GM19397 (cell line): ENCODE results near the gene TEC.
"Not testable (repeated sequence)": the region's sequence is repeated elsewhere in the genome, so short reads cannot be mapped to it uniquely, and the experiment has no call there.

Experiments used
- ATAC-seq: cut with Tn5 transposase; IDR thresholded peaks from one replicate; pipeline ENCODE4 v1.9.1; 2021; ENCODE audit warnings: mild to moderate bottlenecking, moderate library complexity; ENCODE audit not compliant: unreplicated experiment

TEC gene

DNA sequence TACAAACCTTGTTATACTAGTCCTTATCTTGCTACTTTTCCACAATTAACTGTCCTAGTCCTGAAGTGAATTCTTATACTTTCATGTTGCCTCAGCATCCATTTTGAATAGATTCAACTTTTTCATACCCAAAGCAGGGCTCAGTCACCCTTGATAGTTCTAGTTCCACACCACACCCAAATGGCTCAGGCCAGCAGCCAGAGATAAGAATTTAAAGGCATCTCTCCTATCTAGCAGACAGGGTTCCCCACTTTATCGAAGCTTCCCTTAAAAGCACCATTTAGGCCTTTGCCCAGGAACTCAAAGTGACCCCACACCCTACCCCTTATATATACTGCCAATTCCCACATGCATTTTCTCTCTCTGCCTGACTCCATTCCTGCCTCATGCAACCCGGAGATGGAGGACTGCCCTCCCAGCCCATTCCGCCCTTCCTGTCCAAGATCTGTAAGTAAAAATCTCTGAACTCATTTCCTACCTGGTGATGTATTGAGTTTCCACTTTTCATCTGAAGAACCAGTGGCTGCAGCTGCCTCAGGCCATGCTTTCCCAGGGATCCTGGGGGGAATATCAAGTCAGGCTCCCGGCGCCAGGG is 71.9 kb downstream of the TEC start:
- no peak for ATAC-seq

DNA sequence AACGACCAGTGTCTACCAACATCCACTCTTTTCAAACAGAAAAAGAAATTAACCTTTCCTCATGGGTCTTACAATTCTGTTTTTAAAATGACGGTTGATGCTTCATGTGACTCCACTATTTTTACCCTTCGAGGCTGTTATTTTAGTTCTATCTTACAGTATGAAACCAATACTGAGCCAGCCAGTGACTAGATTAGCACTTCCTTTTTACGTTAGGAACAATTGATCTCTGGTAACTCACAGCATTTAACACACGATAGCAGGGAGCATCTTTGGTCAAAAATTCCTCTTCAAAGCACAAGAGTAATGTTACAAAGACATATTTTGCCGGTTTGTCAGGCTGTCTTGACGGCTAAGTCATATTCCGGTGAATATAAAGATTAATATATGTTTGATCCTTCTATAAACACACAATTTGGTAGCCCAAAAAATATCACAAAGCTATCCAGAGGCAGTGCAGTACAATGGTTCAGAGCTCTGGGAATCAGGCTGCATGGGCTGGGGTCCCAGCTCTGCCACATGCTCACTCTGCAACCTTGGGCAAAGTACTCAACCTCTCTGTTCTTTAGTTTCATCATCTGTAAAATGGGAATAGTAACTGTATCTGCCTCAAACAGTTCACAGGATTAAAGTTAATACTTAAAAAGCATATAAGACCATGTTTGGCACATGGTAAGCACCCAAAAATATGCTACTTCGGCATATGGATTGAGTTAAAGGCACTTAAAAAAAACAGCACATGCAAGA is 72.7 kb downstream of the TEC start:
- peak; percentile 62 for ATAC-seq

DNA sequence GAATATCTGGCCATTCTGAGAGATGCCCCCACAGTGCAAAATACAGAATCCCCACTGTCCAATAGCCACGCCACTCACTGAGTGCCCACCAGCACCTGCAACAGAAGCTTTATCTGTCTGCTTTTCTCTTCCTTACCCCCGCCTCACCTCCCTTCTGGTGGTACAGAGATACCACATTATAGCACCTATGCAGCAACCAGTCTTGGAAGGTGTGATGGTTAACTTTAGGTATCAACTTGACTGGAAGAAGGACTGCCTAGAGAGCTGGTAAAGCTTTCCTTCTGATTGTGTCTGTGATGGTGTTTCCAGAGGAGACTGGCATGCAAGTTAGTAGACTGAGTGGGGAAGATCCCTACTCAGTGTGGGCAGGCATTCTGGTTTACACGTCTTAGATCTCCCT is 73.8 kb downstream of the TEC start:
- ATAC-seq = peak; percentile 23

DNA sequence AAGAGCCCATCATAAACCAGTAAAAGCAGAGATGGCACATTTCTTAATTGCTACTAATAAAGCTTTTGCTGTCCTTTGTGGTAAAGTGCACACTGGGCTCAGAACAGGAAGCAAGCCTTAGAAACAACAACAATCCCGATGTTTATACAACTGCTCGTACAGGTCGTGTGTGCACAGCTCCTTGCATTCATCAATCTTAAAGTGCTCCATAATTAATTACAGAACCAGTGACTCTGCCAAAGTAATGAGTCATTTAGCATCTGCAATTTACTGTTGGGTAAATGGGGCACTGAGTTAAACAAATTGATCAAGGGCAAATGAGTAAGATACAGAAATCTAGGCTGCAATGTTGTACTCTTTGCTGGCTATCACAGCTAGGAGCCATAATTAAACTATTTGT is 74.3 kb downstream of the TEC start:
- no peak for ATAC-seq

DNA sequence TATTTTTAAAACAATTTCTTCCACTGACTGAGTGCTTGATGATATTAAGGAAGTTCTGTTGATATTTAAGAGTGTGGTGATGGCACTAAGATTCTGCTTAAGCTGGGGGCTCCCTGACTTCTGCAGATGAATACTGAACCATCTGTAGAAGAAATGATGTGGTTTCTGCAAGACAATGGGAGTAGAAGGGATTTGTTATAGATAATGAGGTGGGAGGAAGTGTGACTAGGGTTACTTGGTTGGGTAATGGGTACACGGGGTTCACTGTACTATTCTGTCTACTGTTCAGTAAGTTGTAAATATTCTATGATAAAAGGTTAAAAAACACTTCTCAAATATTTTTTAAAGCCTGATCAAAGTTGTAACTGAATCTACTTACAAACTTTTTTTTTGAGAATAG is 74.7 kb downstream of the TEC start:
- ATAC-seq = no peak

DNA sequence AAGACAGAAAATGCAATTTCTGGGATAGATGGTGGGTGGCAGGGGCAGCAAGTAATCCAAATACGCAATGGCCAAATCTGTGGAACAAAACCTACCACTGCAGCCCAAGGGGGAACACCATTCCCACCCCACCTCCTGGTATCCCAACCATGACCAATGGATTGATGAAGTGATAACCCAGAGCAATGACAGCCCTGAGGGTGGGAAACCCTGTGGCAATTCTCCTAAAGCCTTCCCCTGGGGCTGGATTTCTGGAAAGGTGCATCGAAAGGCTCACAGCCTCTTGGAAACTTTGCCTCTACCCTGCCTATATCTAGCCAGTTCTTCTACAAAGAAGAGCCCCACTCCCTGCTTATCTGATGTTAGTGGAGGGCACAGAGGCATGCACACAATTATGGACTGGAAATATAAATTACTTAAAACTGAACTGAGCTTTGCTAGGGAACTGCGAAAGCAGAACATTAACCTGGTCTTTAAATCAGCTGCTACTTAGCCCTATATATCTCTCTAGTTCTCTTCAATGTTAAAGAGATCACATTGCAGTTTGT is 75.6 kb downstream of the TEC start:
- ATAC-seq = no peak

DNA sequence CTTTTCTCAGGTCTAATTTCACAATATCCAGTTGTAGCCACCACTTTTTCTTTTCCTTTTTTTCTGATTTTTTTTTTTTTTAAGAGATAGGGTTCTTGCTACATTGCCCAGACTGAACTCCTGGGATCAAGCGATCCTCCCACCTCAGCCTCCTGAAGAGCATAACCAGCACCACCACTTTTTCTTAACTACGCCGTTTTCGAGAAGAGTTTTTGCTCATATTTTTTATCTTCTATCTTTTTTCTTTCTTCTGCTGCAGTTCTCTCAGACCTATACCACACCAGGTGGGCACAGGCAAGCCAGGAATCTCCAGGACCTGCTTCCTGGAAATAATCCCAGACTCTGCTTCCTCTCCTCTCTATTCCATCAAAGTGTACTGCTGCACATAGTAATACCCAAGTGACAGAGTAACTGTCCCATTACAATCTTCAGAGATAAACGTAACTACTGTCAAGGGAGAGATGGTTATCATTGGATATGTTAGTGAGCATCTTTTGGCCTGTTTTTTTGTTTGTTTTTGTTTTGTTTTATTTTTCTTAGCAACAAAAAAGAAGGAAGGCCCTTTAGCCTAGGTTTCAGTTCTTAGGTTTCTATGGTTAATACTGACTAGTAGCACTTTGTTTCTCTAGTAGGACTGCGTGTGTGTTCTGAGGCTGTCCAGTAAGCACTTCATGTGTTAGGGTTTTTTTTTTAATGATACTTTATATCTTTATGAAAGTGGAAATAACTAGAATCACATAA is 76.4 kb downstream of the TEC start:
- ATAC-seq = no peak

DNA sequence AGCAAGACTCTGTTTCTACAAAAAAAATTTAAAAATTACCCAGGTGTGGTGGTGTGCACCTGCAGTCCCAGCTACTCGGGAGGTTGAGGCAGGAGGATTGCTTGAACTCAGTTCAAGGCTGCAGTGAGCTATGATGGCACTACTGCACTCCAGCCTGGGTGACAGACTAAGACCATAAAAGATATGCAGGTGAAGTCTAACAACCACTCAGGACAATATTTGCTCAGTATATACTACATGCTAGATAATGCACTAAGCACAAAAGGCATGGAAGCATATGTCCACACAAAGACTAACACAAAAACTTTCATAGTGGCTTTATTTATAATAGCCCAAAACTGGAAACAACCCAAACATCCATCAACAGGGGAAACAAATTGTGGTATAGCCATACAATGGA is 77.9 kb downstream of the TEC start:
- no peak for ATAC-seq

DNA sequence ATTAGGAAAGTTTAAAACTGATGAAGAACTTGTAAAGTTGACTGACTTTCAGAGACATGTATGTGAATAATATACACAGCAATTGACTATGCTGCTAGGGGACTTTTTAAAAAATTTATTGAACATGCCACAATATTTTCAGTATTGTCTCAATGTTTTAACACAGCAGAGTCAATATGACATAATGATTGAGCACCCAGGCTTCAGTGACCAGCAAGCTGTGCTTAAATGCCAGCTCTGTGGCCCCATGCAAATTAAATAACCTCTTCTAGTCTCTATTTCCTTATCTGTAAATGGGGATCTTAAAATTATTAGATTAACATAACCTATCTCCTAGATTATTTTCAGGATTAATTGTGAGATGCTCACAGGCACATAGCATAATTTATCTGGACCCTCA is 78.8 kb downstream of the TEC start:
- peak; percentile 36 for ATAC-seq

DNA sequence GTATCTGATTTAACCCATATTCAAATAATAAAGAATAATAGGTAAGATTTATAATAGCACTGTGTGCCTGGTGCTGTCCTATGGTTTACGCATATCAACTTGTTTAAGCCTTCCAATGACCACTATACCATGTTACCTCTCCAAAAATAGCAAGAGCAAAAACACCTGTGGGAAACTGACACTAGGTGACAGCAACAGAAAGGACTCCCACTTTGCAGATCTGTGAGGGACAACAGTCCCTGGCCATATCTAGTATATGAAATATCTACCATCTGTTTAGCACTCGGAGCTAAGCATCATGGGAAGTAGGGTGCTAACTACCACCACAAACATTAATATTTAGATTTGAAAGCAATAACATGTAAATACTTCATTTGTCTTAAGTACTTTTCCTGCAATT is 79.9 kb downstream of the TEC start:
- no peak for ATAC-seq

DNA sequence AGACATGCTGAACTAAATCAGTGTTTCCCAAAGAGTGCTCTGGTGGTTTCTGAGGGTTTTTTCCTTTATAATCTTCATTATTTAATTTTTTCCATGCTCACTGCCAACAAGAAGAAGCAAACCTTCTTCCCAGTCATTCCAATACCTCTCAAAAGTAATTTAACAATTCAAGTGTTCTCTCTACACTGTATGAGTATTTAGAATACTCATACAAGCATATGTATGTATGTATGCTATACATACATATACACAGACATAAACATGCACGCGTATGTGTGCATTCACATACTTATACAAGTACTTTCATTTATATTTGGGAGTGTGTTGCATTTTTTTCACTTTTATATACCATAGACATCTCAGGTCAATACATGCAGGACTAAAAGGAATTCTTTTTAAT is 81.2 kb downstream of the TEC start:
- no peak for ATAC-seq

DNA sequence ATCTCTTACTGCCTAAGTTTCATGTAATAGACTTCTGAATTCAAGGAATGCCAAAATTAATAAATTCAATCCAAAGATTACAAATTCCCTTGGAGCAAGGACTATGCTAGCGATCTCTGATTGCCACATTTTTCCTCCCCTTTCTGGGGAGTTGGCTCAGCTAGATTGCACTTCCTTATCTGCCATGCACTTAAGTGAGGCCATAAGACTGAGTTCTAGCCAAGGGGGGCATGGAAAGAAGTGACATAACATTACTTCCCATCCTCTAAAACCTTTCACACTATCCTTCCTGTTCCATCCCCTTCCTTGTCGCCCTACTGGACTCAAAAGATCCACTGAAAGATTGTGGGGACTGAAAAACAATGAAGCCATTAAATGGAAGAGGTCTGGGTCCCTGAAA is 81.8 kb downstream of the TEC start:
- no peak for ATAC-seq

DNA sequence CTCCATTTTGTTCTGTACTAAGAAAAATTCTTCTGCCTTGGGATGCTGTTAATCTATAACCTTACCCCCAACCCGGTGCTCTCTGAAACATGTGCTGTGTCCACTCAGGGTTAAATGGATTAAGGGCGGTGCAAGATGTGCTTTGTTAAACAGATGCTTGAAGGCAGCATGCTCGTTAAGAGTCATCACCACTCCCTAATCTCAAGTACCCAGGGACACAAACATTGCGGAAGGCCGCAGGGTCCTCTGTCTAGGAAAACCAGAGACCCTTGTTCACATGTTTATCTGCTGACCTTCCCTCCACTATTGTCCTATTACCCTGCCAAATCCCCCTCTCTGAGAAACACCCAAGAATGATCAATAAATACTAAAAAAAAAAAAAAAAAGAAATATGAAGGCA is 82.6 kb downstream of the TEC start:
- not testable (repeated sequence) for ATAC-seq

DNA sequence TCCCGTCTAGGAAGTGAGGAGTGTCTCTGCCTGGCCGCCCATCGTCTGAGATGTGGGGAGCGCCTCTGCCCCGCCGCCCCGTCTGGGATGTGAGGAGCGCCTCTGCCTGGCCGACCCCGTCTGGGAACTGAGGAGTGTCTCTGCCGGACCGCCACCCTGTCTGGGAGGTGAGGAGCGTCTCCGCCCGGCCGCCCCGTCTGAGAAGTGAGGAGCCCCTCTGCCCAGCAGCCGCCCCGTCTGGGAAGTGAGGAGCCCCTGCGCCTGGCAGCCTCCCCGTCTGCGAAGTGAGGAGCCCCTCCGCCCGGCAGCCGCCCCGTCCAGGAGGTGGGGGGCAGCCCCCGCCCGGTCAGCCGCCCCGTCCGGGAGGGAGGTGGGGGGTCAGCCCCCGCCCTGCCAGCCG is 83.2 kb downstream of the TEC start:
- not testable (repeated sequence) for ATAC-seq

DNA sequence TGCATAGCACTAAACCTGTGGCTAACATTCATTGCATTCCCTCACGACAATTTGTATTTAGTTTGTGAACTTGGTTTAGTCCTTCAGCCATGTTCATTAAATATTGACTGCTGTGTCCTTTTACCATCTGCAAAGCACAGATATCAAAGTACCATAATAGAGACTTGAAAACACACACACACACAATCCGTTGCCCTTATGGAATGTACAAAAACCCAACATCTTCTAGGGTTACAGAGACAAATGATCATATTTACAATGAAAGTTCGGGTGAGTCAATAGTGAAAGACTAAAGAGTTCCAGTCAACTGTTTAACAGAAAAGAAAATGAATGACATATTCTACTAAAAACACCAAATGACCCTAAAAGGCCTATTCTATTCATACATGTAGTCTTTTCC is 84.8 kb downstream of the TEC start:
- ATAC-seq = no peak

DNA sequence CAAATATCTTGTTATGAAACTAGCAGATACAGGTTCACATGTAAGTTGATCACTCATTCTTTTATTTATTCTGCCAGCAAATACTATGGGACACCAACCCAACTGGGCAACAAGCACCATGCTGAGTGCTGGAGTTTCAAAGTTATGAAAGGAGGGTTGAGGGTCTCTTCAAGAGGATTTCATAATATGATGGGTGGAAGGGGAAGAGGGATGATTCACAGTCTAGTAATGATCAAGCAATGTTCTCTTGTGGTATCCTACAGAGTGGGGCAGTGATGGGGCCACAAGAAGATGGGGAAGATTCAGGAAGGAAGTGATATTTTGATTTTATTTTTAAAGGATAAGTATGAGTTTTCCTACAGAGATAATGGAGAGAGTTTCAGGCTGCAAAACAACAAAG is 89.4 kb downstream of the TEC start:
- no peak for ATAC-seq

DNA sequence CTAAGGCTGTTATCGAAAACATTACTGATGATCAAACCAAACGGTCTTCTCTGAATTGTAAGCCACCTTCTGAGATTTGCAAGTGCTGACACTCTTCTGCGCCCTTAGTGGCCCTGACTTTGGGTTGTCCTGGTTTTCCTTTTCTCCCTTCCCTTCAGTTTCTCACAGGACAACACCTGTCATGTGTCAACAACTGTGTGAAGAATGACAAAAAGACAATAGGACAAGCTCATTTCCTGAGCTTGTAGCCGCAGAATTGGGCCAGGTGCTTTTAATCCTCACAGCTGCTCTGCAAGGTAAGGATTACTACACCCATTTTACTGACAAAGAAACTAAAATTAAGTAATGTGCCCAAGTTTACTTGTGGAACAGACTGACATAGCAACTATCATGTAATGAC is 90.7 kb downstream of the TEC start:
- no peak for ATAC-seq

DNA sequence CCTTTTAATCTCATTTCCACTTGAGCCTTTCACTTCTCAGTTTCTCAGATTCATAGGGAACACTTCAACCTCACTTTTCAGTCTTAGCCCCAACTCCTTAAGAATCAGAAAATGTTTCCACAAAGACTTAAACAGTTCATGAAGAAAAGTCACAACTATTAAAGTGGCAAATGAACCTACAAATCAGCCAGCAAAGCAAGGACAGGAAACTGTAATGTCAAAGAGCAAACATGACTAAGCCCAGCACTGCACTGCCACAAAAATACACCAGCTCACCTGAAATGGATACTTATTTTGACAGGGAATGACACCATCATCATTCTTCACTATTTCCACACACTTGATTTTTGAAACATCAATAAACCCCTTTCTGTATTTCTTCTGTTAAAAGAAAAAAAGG is 93.8 kb downstream of the TEC start:
- ATAC-seq = no peak

DNA sequence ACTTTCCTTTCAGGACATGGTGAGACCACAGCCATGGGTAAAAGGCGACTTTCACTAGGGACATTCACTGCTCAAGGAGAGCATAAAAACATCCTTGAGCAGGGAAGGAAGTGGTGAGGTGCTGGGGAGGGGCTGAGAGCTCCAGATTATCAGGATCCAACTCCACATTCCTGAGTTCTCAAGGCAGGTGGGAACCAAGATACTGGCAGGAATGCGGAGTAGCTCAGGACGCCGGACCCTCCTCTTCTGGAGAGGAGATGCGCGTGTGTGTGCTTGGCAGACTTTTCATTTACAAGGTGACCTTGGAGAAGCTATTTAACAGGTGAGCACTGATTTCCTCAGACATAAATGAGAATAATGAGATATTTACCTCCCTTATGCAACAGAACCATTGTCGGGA is 94.3 kb downstream of the TEC start:
- no peak for ATAC-seq

DNA sequence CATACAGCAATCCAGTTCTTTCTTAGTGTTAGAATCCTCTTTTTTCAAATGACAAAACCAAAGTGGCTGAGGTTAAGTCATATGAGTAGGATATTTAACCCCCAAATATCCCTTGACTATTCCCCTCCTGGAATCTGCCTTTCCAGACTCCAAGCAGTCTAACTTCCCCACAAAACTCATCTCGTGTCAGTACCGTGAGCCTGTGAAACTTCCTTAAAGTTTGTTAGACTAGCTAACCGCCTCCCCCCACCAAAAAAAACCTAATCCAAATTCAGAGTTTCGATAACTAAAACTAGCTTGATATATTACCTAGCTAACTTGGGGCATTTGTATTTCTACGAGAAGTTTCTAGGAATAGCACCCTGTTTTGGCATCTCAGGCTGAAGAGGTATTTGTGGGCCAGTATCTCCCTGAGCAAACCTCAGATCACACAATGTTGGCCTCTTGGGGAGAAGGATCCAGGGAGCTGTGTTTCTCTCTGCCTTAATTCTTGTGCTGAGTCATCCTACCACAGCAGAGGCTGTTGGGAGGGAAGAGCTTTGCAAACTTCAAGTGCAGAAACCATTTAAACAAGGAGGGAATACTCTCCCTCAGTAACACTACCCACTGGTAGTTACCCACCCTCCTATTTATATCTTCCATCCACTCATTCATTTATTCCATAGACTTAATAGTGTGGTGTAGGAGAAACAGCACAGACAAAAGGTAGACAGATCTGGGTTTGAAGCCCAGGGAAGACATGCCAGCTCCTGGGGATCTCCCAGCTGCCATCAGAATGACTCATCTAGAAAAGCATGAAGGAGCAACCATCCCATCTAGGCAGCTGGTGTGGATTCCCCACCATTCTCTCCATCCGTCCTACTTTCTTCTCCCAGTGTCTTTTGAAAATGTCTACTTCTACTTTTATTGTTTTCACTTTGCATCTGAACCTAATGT is 96.3 kb downstream of the TEC start:
- peak; percentile 50 for ATAC-seq

DNA sequence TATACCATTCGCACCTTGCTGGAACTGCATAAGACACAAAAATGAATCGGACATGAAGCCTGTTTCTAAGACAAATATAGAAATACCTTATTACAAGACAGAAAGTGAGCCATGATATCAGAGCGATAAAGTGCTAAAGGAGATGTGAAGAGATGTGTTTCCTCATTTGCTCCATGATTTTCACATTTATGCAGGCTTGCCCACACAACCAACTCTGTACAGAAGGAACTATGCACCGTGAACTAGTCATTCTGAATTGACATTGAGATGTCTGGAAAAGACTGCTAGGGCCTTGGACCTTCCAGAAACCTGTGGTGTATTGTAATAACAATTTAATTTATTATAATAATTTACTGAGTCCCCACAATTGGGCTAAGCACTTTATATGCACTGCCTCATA is 97.0 kb downstream of the TEC start:
- ATAC-seq = no peak
